ENCODE results near the gene LGALS4.

The LGALS4 gene

GRCh38 chr19:38806371-38806770, 6.4 kb downstream of the LGALS4 start:
- no peaks in the 10 kb centered on the region for H3K79me2 ChIP-seq
- no peak for TF ChIP-seq CTCF (IDR thresholded peaks at IDR 0.05)

GRCh38 chr19:38805180-38805579, 7.6 kb downstream of the LGALS4 start:
- Histone ChIP-seq H3K27me3 (ENCODE audit: control insufficient read depth, insufficient read depth, low read length) (no peaks in the 10 kb centered on the region), H3K27ac (no peak overlapping the region), H3K4me2 (ENCODE audit: low read length) (no peak overlapping the region), H2AFZ (no peak overlapping the region), H3K4me1 (no peaks in the 10 kb centered on the region), H3K9me3 (ENCODE audit: control insufficient read depth, low read length) (no peaks in the 10 kb centered on the region), H3K79me2 (no peaks in the 10 kb centered on the region), H3K9ac (no peak overlapping the region), H3K36me3 (ENCODE audit: control insufficient read depth, insufficient read depth, low read length) (no peaks in the 10 kb centered on the region), H3K4me3 (ENCODE audit: low read depth, low read length) (no peak overlapping the region)
- no peak for TF ChIP-seq CTCF (IDR thresholded peaks at IDR 0.05)

More at GRCh38 chr19:38806371-38806770, 6.4 kb downstream of the LGALS4 start:
- Histone ChIP-seq H3K4me2 (ENCODE audit: low read length) (no peak overlapping the region), H2AFZ (no peak overlapping the region), H3K36me3 (ENCODE audit: control insufficient read depth, insufficient read depth, low read length) (no peaks in the 10 kb centered on the region), H3K27ac (no peak overlapping the region), H3K27me3 (ENCODE audit: control insufficient read depth, insufficient read depth, low read length) (no peaks in the 10 kb centered on the region), H3K9ac (no peak overlapping the region), H3K4me3 (ENCODE audit: low read depth, low read length) (no peak overlapping the region), H3K9me3 (ENCODE audit: control insufficient read depth, low read length) (no peaks in the 10 kb centered on the region), H3K4me1 (no peaks in the 10 kb centered on the region)

GRCh38 chr19:38803543-38803942, 9.2 kb downstream of the LGALS4 start:
- TF ChIP-seq CTCF (IDR thresholded peaks at IDR 0.05) = no peak
- Histone ChIP-seq H3K9ac (no peak overlapping the region), H3K9me3 (ENCODE audit: control insufficient read depth, low read length) (no peaks in the 10 kb centered on the region)

GRCh38 chr19:38801359-38802095, 11.2 kb downstream of the LGALS4 start:
- H3K4me2 ChIP-seq (ENCODE audit: low read length) = no peak overlapping the region
- no peak overlapping the region for H3K9ac ChIP-seq
- no peaks in the 10 kb centered on the region for H3K36me3 ChIP-seq (ENCODE audit: control insufficient read depth, insufficient read depth, low read length)
- H2AFZ ChIP-seq = no peak overlapping the region
- no peak overlapping the region for H3K4me3 ChIP-seq (ENCODE audit: low read depth, low read length)
- no peaks in the 10 kb centered on the region for H3K27me3 ChIP-seq (ENCODE audit: control insufficient read depth, insufficient read depth, low read length)
- H3K79me2 ChIP-seq = no peaks in the 10 kb centered on the region
- no peak overlapping the region for H3K27ac ChIP-seq
- H3K9me3 ChIP-seq (ENCODE audit: control insufficient read depth, low read length) = no peaks in the 10 kb centered on the region
- TF ChIP-seq CTCF (IDR thresholded peaks at IDR 0.05) = no peak
- H3K4me1 ChIP-seq = no peaks in the 10 kb centered on the region

More at GRCh38 chr19:38803543-38803942, 9.2 kb downstream of the LGALS4 start:
- H3K36me3 ChIP-seq (ENCODE audit: control insufficient read depth, insufficient read depth, low read length) = no peaks in the 10 kb centered on the region
- no peaks in the 10 kb centered on the region for H3K4me1 ChIP-seq
- no peak overlapping the region for H3K4me2 ChIP-seq (ENCODE audit: low read length)
- H2AFZ ChIP-seq = no peak overlapping the region
- no peaks in the 10 kb centered on the region for H3K79me2 ChIP-seq
- H3K27ac ChIP-seq = no peak overlapping the region
- H3K27me3 ChIP-seq (ENCODE audit: control insufficient read depth, insufficient read depth, low read length) = no peaks in the 10 kb centered on the region
- no peak overlapping the region for H3K4me3 ChIP-seq (ENCODE audit: low read depth, low read length)
